ENCODE results near the gene PRKD3. TPM values are rescaled to one million over a fixed set of nuclear protein-coding genes. Genes with fewer than 3 reads are reported as not detected.

The PRKD3 gene
- total and polyA plus RNA-seq, 2 of the 13 experiments (the other 11 are each of a cell fraction or from before 2014, with no cell fraction given), result 11.6 to 38.4 TPM

DNA sequence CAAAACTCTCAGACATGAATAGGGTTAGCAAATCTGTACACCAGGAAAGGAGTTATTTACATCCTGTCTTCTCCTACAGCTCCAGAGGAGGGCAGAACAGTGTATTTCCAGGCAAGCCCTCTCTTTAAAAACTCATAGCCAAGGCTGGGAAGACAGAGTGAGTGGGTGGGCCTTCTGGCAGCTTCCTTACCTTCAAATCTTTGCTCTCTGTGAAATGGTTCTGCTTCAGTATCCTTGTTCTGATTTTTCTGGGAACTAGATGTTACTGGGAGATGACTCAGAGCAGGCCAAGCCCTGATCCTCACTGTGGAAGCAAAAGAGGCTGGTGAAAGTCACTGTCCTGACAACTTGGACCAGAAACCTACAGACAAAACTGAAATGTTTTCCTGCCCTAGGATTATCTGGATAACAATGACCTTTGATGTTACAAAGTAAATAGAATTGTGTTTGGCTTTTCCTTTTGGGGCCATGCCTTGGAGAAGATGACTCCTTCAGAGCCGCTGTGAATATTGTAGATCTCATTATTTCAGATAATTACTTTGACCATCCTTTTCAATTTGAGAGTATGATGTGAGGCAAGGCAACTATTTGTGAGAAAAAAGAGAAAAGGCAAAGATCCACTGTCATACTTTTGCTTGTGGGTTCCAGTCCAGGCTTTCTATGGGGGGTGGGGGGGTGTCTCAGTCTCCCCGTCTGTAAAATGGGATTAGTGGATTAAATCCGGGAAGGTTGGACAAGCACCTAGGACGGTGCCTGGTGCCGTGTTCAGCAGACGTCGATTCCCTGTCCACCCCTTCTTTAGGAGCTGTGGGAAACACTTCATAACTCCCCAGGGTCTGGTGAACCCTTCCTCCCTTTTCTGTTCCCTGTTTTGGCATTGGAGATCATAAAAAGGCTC, 19.2 kb upstream of the PRKD3 start (continued):
- TF ChIP-seq, protein P1, sequence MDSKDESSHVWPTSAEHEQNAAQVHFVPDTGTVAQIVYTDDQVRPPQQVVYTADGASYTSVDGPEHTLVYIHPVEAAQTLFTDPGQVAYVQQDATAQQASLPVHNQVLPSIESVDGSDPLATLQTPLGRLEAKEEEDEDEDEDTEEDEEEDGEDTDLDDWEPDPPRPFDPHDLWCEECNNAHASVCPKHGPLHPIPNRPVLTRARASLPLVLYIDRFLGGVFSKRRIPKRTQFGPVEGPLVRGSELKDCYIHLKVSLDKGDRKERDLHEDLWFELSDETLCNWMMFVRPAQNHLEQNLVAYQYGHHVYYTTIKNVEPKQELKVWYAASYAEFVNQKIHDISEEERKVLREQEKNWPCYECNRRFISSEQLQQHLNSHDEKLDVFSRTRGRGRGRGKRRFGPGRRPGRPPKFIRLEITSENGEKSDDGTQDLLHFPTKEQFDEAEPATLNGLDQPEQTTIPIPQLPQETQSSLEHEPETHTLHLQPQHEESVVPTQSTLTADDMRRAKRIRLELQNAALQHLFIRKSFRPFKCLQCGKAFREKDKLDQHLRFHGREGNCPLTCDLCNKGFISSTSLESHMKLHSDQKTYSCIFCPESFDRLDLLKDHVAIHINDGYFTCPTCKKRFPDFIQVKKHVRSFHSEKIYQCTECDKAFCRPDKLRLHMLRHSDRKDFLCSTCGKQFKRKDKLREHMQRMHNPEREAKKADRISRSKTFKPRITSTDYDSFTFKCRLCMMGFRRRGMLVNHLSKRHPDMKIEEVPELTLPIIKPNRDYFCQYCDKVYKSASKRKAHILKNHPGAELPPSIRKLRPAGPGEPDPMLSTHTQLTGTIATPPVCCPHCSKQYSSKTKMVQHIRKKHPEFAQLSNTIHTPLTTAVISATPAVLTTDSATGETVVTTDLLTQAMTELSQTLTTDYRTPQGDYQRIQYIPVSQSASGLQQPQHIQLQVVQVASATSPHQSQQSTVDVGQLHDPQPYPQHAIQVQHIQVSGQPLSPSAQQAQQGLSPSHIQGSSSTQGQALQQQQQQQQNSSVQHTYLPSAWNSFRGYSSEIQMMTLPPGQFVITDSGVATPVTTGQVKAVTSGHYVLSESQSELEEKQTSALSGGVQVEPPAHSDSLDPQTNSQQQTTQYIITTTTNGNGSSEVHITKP (CRISPR knock-in tag; IDR thresholded peaks at IDR 0.05; ENCODE audit: low read depth), result no peak
- TF ChIP-seq, protein P2, sequence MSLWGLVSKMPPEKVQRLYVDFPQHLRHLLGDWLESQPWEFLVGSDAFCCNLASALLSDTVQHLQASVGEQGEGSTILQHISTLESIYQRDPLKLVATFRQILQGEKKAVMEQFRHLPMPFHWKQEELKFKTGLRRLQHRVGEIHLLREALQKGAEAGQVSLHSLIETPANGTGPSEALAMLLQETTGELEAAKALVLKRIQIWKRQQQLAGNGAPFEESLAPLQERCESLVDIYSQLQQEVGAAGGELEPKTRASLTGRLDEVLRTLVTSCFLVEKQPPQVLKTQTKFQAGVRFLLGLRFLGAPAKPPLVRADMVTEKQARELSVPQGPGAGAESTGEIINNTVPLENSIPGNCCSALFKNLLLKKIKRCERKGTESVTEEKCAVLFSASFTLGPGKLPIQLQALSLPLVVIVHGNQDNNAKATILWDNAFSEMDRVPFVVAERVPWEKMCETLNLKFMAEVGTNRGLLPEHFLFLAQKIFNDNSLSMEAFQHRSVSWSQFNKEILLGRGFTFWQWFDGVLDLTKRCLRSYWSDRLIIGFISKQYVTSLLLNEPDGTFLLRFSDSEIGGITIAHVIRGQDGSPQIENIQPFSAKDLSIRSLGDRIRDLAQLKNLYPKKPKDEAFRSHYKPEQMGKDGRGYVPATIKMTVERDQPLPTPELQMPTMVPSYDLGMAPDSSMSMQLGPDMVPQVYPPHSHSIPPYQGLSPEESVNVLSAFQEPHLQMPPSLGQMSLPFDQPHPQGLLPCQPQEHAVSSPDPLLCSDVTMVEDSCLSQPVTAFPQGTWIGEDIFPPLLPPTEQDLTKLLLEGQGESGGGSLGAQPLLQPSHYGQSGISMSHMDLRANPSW (CRISPR knock-in tag; IDR thresholded peaks at IDR 0.05; ENCODE audit: borderline replicate concordance), result no peak
- no peak for TF ChIP-seq RBAK (CRISPR knock-in tag; IDR thresholded peaks at IDR 0.05)
- TF ChIP-seq, protein P3, sequence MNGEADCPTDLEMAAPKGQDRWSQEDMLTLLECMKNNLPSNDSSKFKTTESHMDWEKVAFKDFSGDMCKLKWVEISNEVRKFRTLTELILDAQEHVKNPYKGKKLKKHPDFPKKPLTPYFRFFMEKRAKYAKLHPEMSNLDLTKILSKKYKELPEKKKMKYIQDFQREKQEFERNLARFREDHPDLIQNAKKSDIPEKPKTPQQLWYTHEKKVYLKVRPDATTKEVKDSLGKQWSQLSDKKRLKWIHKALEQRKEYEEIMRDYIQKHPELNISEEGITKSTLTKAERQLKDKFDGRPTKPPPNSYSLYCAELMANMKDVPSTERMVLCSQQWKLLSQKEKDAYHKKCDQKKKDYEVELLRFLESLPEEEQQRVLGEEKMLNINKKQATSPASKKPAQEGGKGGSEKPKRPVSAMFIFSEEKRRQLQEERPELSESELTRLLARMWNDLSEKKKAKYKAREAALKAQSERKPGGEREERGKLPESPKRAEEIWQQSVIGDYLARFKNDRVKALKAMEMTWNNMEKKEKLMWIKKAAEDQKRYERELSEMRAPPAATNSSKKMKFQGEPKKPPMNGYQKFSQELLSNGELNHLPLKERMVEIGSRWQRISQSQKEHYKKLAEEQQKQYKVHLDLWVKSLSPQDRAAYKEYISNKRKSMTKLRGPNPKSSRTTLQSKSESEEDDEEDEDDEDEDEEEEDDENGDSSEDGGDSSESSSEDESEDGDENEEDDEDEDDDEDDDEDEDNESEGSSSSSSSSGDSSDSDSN (CRISPR knock-in tag; IDR thresholded peaks at IDR 0.05), result no peak
- no peak for TF ChIP-seq RARG (CRISPR knock-in tag; IDR thresholded peaks at IDR 0.05; ENCODE audit: low read depth)
- TF ChIP-seq, protein P4, sequence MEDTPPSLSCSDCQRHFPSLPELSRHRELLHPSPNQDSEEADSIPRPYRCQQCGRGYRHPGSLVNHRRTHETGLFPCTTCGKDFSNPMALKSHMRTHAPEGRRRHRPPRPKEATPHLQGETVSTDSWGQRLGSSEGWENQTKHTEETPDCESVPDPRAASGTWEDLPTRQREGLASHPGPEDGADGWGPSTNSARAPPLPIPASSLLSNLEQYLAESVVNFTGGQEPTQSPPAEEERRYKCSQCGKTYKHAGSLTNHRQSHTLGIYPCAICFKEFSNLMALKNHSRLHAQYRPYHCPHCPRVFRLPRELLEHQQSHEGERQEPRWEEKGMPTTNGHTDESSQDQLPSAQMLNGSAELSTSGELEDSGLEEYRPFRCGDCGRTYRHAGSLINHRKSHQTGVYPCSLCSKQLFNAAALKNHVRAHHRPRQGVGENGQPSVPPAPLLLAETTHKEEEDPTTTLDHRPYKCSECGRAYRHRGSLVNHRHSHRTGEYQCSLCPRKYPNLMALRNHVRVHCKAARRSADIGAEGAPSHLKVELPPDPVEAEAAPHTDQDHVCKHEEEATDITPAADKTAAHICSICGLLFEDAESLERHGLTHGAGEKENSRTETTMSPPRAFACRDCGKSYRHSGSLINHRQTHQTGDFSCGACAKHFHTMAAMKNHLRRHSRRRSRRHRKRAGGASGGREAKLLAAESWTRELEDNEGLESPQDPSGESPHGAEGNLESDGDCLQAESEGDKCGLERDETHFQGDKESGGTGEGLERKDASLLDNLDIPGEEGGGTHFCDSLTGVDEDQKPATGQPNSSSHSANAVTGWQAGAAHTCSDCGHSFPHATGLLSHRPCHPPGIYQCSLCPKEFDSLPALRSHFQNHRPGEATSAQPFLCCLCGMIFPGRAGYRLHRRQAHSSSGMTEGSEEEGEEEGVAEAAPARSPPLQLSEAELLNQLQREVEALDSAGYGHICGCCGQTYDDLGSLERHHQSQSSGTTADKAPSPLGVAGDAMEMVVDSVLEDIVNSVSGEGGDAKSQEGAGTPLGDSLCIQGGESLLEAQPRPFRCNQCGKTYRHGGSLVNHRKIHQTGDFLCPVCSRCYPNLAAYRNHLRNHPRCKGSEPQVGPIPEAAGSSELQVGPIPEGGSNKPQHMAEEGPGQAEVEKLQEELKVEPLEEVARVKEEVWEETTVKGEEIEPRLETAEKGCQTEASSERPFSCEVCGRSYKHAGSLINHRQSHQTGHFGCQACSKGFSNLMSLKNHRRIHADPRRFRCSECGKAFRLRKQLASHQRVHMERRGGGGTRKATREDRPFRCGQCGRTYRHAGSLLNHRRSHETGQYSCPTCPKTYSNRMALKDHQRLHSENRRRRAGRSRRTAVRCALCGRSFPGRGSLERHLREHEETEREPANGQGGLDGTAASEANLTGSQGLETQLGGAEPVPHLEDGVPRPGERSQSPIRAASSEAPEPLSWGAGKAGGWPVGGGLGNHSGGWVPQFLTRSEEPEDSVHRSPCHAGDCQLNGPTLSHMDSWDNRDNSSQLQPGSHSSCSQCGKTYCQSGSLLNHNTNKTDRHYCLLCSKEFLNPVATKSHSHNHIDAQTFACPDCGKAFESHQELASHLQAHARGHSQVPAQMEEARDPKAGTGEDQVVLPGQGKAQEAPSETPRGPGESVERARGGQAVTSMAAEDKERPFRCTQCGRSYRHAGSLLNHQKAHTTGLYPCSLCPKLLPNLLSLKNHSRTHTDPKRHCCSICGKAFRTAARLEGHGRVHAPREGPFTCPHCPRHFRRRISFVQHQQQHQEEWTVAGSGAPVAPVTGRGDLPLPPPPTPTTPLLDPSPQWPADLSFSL (CRISPR knock-in tag; IDR thresholded peaks at IDR 0.05), result no peak
- TF ChIP-seq, protein P5, sequence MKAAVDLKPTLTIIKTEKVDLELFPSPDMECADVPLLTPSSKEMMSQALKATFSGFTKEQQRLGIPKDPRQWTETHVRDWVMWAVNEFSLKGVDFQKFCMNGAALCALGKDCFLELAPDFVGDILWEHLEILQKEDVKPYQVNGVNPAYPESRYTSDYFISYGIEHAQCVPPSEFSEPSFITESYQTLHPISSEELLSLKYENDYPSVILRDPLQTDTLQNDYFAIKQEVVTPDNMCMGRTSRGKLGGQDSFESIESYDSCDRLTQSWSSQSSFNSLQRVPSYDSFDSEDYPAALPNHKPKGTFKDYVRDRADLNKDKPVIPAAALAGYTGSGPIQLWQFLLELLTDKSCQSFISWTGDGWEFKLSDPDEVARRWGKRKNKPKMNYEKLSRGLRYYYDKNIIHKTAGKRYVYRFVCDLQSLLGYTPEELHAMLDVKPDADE (CRISPR knock-in tag; IDR thresholded peaks at IDR 0.05), result no peak
